K562 (cell line): ENCODE results near the gene ATP2A3. TPM values are rescaled to one million over a fixed set of nuclear protein-coding genes. Genes with fewer than 3 reads are reported as not detected.

ENCODE experiments used
- ARNT ChIP-seq, 2 experiments: fragments of 450-650 bp; IDR thresholded peaks; 2 replicates each; pipeline ENCODE4 v1.6.1; 2016; ENCODE audit warnings: mild to moderate bottlenecking in 1 of 2
- BDP1 ChIP-seq: IDR thresholded peaks from 3 replicates; pipeline ENCODE4 v1.6.1; 2011; ENCODE audit not compliant: insufficient read length, insufficient read depth
- CREM ChIP-seq: IDR thresholded peaks from 2 replicates; pipeline ENCODE4 v1.6.1; 2014; ENCODE audit warnings: antibody characterized with exemption, low read depth
- GTF2E2 ChIP-seq: fragments of 200-800 bp; sonication (Bioruptor generic); IDR thresholded peaks from 2 replicates; pipeline ENCODE4 v1.6.1; 2016; ENCODE audit warnings: missing genetic modification characterization, missing compliant biosample characterization
- IRF2 ChIP-seq: sonication (generic); formaldehyde crosslinking; IDR thresholded peaks from 2 replicates; pipeline ENCODE4 v1.8.1; 2022; ENCODE audit warnings: mild to moderate bottlenecking, missing genetic modification reagents
- KAT7 ChIP-seq: sonication (generic); formaldehyde crosslinking; IDR thresholded peaks from 2 replicates; pipeline ENCODE4 v1.8.0; 2022; ENCODE audit warnings: missing genetic modification reagents, mild to moderate bottlenecking, borderline replicate concordance
- KLF16 ChIP-seq: IDR thresholded peaks from 2 replicates; pipeline ENCODE4 v1.6.1; 2016; ENCODE audit warnings: antibody characterized with exemption
- MECOM ChIP-seq: fragments of 250-450 bp; sonication (Bioruptor Pico); IDR thresholded peaks from 2 replicates; pipeline ENCODE4 v1.8.0; 2022; ENCODE audit warnings: inconsistent platforms
- MXI1 ChIP-seq: IDR thresholded peaks from 2 replicates; pipeline ENCODE4 v1.6.1; 2011; ENCODE audit warnings: low read depth, mild to moderate bottlenecking, improper control_type of control experiment, low read length
- NCOR1 ChIP-seq: fragments of 450-650 bp; IDR thresholded peaks from 2 replicates; pipeline ENCODE4 v1.6.1; 2016; ENCODE audit warnings: mild to moderate bottlenecking, moderate library complexity
- NR3C1 ChIP-seq: sonication (generic); formaldehyde crosslinking; IDR thresholded peaks from 2 replicates; pipeline ENCODE4 v1.8.1; 2022; ENCODE audit warnings: missing genetic modification reagents
- NRF1 ChIP-seq, 2 experiments: fragments of 450-650 bp; IDR thresholded peaks in 1 of 2; conservative IDR thresholded peaks in 1 of 2; 2 replicates each; pipeline ENCODE4 v1.6.1; 2014; ENCODE audit warnings: mild to moderate bottlenecking in 2 of 2
- POLR3G ChIP-seq: IDR thresholded peaks from 2 replicates; pipeline ENCODE4 v1.6.1; 2011; ENCODE audit not compliant: insufficient read length, insufficient replicate concordance; ENCODE audit errors: extremely low read depth
- RBM15 ChIP-seq: fragments of 200-400 bp; formaldehyde crosslinking; IDR thresholded peaks from 2 replicates; pipeline ENCODE4 v1.6.1; 2018; ENCODE audit warnings: mild to moderate bottlenecking, low read length, moderate library complexity; ENCODE audit not compliant: insufficient read depth
- RHOXF2B ChIP-seq: fragments of 250-450 bp; sonication (Bioruptor Pico); conservative IDR thresholded peaks from 2 replicates; pipeline ENCODE4 v1.5.1; 2021
- SMAD1 ChIP-seq: fragments of 150-350 bp; IDR thresholded peaks from 2 replicates; pipeline ENCODE4 v1.6.1; 2014; ENCODE audit warnings: low read length, low read depth; ENCODE audit not compliant: partially characterized antibody
- TCF7 ChIP-seq: sonication (generic); IDR thresholded peaks from 2 replicates; pipeline ENCODE4 v1.6.1; 2016; ENCODE audit warnings: antibody characterized with exemption, borderline replicate concordance
- TEAD1 ChIP-seq, 2 experiments: fragments of 450-650 bp in 1 of 2; sonication (generic) in 1 of 2; formaldehyde crosslinking; IDR thresholded peaks; 2 replicates each; pipeline versions ENCODE4 v1.4.0 to v1.8.0; 2020 to 2022; ENCODE audit warnings: mild to moderate bottlenecking in 2 of 2, missing genetic modification reagents in 1 of 2
- ZNF175 ChIP-seq: fragments of 200-800 bp; sonication (Bioruptor generic); IDR thresholded peaks from 2 replicates; pipeline ENCODE4 v1.6.1; 2016; ENCODE audit warnings: low read depth, mild to moderate bottlenecking, missing genetic modification characterization, missing compliant biosample characterization
- ZNF57 ChIP-seq: fragments of 450-650 bp; formaldehyde crosslinking; IDR thresholded peaks from 2 replicates; pipeline ENCODE4 v1.4.0; 2020; ENCODE audit warnings: mild to moderate bottlenecking, moderate library complexity
- ZNF586 ChIP-seq: fragments of 450-650 bp; formaldehyde crosslinking; conservative IDR thresholded peaks from 2 replicates; pipeline ENCODE4 v1.4.0; 2020; ENCODE audit warnings: mild to moderate bottlenecking, moderate library complexity
- ZNF717 ChIP-seq: fragments of 250-450 bp; sonication (Bioruptor Pico); IDR thresholded peaks from 2 replicates; pipeline ENCODE4 v1.5.0; 2021
- ZNF77 ChIP-seq: fragments of 250-450 bp; sonication (Bioruptor Pico); IDR thresholded peaks from 2 replicates; pipeline ENCODE4 v1.5.0; 2020
- polyA plus RNA-seq, 8 experiments: library from polyadenylated mRNA; depleted of rRNA in 4 of 8; stranded (reverse) in 5 of 8; unstranded in 3 of 8; fragments of >200 nt; fragmentation: Nextera tagmentation in 2 of 8; fragmentation: Illumina TruSeq in 1 of 8; extraction: Ambion mirVana in 2 of 8; extraction: Trizol in 1 of 8; gene quantifications; 2 replicates each; pipeline versions ENCODE4 v1.2.1 to v1.2.3, GENCODE V29; 2011 to 2014; ENCODE audit warnings: inconsistent platforms in 1 of 8, missing spikeins in 1 of 8
- total RNA-seq, 7 experiments: library from RNA; depleted of rRNA in 6 of 7; stranded (reverse); fragments of >200 nt in 6 of 7; fragmentation: Illumina TruSeq in 2 of 7; extraction: Trizol in 2 of 7; gene quantifications; 2 replicates each; pipeline versions ENCODE4 v1.2.1 to v1.2.3, GENCODE V29; 2011 to 2021; ENCODE audit warnings: low replicate concordance in 1 of 7
- TF ChIP-seq, protein P1 (sequence below): sonication (generic); formaldehyde crosslinking; IDR thresholded peaks from 2 replicates; pipeline ENCODE4 v1.8.0; 2022; ENCODE audit warnings: mild to moderate bottlenecking, missing genetic modification reagents
- TF ChIP-seq, protein P2 (sequence below): fragments of 250-450 bp; sonication (Bioruptor Pico); IDR thresholded peaks from 2 replicates; pipeline ENCODE4 v1.5.1; 2021; ENCODE audit warnings: mild to moderate bottlenecking

The ATP2A3 gene
- total and polyA plus RNA-seq, 9 of the 15 experiments (the other 6 are each of a cell fraction or from before 2014, with no cell fraction given), result 0.65 to 103 (median 31.3) TPM

DNA sequence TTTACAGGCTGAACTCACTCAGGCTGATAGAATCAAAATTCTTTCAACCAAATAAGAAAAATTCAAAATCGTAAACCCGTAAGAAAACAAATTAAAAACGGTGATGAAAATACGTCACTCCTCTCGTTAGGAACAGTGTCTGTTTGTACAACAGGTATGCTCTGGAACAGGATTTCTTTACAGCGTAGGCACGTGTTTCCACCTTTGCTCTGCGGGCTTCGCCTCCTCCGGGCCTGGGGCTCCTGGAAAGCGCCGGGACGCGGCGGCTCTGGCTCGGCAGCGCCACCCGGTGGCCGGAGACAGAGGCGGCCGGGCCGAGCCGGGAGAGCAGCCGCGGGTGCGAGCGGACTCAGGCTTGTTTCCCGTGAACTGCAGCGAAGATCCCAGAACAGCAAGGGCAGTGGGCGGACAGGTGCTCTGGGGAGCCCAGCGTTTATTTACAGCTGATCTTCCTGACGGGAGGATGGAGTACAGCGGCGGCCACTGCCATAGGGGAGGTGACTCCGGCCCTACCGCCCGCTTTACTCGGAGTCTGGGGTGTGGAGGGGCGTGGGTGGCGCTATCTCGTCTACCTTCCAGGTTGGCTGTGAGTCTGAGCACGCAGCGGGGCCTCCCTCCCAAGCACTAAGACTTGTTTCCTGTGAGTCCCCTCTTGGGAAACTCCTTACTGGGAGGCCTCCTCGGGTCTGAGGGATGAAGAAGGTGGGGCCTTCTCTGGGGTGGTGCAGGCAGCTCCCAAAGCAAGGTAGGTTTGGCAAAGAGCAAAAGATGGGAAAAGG lies 40.5 kb upstream of the ATP2A3 start (continued):
- TF ChIP-seq KAT7 (CRISPR knock-in tag), result peak; percentile 78; the same call in 1 of the 2 replicates
- TF ChIP-seq, protein P1, sequence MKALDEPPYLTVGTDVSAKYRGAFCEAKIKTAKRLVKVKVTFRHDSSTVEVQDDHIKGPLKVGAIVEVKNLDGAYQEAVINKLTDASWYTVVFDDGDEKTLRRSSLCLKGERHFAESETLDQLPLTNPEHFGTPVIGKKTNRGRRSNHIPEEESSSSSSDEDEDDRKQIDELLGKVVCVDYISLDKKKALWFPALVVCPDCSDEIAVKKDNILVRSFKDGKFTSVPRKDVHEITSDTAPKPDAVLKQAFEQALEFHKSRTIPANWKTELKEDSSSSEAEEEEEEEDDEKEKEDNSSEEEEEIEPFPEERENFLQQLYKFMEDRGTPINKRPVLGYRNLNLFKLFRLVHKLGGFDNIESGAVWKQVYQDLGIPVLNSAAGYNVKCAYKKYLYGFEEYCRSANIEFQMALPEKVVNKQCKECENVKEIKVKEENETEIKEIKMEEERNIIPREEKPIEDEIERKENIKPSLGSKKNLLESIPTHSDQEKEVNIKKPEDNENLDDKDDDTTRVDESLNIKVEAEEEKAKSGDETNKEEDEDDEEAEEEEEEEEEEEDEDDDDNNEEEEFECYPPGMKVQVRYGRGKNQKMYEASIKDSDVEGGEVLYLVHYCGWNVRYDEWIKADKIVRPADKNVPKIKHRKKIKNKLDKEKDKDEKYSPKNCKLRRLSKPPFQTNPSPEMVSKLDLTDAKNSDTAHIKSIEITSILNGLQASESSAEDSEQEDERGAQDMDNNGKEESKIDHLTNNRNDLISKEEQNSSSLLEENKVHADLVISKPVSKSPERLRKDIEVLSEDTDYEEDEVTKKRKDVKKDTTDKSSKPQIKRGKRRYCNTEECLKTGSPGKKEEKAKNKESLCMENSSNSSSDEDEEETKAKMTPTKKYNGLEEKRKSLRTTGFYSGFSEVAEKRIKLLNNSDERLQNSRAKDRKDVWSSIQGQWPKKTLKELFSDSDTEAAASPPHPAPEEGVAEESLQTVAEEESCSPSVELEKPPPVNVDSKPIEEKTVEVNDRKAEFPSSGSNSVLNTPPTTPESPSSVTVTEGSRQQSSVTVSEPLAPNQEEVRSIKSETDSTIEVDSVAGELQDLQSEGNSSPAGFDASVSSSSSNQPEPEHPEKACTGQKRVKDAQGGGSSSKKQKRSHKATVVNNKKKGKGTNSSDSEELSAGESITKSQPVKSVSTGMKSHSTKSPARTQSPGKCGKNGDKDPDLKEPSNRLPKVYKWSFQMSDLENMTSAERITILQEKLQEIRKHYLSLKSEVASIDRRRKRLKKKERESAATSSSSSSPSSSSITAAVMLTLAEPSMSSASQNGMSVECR (CRISPR knock-in tag), result no peak
- peak in 1 of 2 experiments; percentile 18; a peak in 1 of 4 replicates for TF ChIP-seq NRF1 (conservative IDR thresholded peaks at IDR 0.05 in 1 of 2, IDR thresholded peaks at IDR 0.05 in 1 of 2)
- TF ChIP-seq ZNF57, result no peak
- no peak for TF ChIP-seq ZNF717 (CRISPR knock-in tag)
- peak; percentile 98 for TF ChIP-seq ZNF175 (CRISPR knock-in tag)
- TF ChIP-seq IRF2 (CRISPR knock-in tag), result no peak
- TF ChIP-seq TCF7, result no peak
- no peak for TF ChIP-seq CREM
- TF ChIP-seq KLF16, result 0 out of 2 replicates have a peak, but pooled peaks have one; percentile 12
- no peak for TF ChIP-seq POLR3G
- no peak for TF ChIP-seq RBM15
- peak in 1 of 2 experiments; percentile 89; a peak in 2 of 4 replicates for TF ChIP-seq TEAD1 (CRISPR knock-in tag; IDR thresholded peaks at IDR 0.05)
- TF ChIP-seq ZNF77 (CRISPR knock-in tag), result no peak
- 0 out of 4 replicates have a peak, but pooled peaks of 1 of the 2 experiments have one; percentile 52 for TF ChIP-seq ARNT (IDR thresholded peaks at IDR 0.05)
- TF ChIP-seq MECOM, result peak; percentile 90
- TF ChIP-seq NR3C1, result no peak
- TF ChIP-seq ZNF586 (CRISPR knock-in tag), result no peak
- no peak for TF ChIP-seq MXI1
- TF ChIP-seq SMAD1, result no peak
- TF ChIP-seq GTF2E2, result no peak
- TF ChIP-seq, protein P2, sequence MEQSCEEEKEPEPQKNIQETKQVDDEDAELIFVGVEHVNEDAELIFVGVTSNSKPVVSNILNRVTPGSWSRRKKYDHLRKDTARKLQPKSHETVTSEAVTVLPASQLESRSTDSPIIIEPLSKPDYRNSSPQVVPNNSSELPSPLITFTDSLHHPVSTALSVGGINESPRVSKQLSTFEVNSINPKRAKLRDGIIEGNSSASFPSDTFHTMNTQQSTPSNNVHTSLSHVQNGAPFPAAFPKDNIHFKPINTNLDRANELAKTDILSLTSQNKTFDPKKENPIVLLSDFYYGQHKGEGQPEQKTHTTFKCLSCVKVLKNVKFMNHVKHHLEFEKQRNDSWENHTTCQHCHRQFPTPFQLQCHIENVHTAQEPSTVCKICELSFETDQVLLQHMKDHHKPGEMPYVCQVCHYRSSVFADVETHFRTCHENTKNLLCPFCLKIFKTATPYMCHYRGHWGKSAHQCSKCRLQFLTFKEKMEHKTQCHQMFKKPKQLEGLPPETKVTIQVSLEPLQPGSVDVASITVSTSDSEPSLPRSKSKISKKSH, result no peak
- TF ChIP-seq RHOXF2B, result no peak
- TF ChIP-seq NCOR1, result no peak
- TF ChIP-seq BDP1, result no peak
